Activated effector memory CD4-positive, alpha-beta T cell treated with Interleukin-2 at 50 U/mL for 16 hours (primary cell): Measurements from ENCODE around the gene FAM193A.
"Not testable (repeated sequence)": the region's sequence is repeated elsewhere in the genome, so short reads cannot be mapped to it uniquely, and the experiment has no call there.

ENCODE experiments used
- DNase-seq: peaks from one replicate; pipeline ENCODE4 v3.0.0-alpha.2; 2020

The FAM193A gene

DNA sequence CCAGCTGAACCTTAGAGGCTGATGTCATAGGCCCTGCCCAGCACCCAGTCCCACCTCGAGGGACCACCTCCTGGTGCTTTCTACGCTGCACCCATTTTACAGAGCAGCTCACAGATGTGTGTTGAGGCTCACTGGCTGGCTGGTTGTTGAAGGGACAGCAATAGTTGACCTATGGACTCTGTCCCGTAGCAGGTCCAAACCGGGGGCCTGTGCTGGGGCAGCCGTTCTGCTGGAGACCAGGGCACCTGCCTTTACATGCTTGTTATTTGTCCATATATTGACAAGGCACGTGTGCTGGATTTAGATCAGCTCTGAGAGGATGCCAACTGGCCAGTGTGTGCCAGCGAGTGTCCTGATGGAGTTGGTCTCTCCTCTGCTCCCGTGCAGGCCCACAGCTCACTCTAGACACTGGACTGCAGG, 161.6 kb downstream of the FAM193A start:
- no peak for DNase-seq

- no peak for DNase-seq
Measured at GRCh38 chr4:2698504-2698903, 162.1 kb downstream of the FAM193A start.

GRCh38 chr4:2698951-2699505, 162.6 kb downstream of the FAM193A start:
- DNase-seq = no peak

DNA sequence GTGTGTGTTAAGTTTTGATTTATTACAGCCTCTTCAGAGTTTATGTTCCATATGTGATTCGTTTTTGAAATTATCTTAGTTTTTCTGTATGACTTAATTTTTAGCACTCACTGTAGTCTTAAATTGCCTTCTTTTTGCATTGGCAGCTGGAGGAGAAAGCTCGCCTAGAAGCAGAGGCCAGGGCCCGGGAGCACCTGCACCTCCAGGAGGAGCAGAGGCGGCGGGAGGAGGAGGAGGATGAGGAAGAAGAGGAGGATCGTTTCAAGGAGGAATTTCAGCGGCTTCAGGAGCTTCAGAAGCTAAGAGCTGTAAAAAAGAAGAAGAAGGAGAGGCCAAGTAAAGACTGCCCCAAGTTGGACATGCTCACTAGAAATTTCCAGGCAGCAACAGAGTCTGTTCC, 163.1 kb downstream of the FAM193A start:
- DNase-seq = no peak

GRCh38 chr4:2700031-2700430, 163.6 kb downstream of the FAM193A start:
- no peak for DNase-seq

DNA sequence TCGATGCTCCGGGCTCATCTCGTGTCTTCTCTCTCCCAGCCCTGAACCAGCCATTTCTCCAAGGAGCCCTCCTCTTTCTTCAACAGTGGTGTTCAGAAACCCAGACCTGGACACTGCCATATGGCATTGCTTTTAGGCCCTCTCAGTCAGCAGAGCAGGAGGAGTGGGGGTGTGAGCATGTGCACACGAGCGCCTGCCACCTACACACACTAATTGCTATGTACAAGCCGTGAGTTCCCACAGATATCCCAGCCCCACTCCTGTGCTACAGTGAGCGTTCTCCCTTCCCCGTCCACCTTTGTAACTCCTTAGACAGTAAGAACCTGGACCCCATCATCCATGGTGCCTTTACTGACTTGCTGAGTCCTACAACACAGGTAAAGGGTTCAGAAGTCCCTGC, 165.9 kb downstream of the FAM193A start:
- DNase-seq = no peak

- DNase-seq = no peak
Measured at GRCh38 chr4:2702770-2703169, 166.3 kb downstream of the FAM193A start.

GRCh38 chr4:2712261-2712842, 175.9 kb downstream of the FAM193A start:
- no peak for DNase-seq

DNA sequence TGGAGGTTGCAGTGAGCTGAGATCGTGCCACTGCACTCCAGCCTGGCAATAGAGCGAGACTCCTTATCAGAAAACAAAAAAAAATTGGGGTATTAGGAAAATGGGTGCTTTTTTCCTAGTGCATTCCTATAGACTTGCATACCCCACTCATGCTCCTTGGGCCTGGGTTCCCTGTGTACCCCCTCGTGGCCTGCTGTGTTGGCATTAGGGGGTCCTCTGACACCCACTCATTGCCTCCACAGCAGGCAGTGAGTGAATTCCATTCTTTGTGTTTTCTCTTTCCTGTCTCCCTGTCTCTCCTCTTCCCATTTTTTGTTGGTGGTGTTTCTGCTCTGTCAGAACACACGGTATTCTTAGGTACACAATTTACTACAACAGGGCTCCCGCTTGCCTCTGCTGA, 176.9 kb downstream of the FAM193A start:
- no peak for DNase-seq

DNA sequence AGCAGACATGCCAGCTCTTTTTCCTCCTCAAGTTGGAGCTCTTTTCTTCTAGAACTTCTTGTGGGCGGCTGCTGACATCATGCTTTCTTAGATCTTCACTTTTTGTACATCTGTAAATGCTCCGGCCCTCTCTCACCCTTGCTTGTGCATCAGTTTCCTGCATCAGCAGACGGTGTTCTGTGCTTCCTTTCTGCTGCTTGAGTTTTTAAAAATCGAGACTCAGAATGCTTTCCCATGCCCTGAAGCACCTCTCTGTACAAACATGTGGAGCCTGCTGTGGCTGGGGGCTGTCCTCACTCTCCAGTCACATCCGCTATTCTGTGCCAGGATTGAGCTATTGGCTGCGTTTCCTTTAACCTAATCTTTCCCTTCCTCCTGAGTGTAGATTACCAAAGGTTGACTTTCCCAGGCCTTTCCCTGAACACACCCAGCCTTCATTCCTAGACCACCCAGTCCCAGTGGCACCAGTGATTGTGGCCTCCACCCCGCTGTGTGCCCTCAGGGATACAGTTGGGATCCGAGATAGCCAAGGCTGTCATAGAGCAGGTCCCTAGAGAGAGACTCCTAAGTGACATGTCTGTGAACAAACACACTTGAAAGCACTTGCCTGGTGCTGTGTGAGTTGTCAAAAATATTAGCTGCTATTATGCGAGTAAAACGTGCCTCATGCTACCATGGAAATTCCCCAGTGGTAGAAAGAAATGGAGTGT, 177.8 kb downstream of the FAM193A start:
- peak; percentile 6 for DNase-seq

DNA sequence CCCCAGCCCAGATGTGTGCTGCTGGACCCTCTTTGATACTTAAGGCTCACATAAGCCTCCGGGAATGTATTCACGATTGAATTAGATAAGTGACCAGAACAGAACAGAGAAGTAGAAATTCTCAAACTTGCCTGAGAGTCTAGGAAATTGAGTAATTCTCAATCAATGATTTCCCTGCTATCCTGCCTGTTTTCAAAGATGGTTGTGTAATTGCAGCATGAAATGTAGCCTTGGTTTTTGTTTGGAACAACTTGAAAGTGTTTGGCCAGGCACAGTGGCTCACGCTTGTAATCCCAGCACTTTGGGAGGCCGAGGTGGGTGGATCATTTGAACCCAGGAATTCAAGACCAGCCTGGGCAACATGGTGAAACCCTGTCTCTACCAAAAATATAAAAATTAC, 178.5 kb downstream of the FAM193A start:
- DNase-seq = no peak

DNA sequence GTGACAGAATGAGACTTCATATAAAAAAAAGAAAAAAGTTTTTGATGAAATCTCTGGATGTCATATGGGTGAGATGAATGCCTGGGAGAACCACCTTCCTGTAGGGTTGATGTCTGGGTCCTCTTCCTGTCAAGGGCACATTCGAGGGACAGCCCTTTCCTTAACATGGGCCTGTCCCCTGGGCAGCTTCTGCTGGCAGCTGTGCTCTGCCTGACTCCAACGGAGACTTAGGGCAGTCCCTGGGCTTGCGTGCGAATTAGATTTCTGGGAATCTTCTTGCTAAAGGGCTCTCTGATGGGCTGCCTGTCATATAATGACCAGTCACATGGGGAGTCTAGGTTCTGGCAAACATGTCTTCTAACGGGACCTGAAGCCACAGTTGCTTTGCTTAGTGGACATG, 179.0 kb downstream of the FAM193A start:
- DNase-seq = no peak

GRCh38 chr4:2716236-2716635, 179.8 kb downstream of the FAM193A start:
- no peak for DNase-seq

- DNase-seq = no peak
Measured at GRCh38 chr4:2721586-2721985, 185.1 kb downstream of the FAM193A start.

- no peak for DNase-seq
Measured at GRCh38 chr4:2722033-2722432, 185.6 kb downstream of the FAM193A start.

DNA sequence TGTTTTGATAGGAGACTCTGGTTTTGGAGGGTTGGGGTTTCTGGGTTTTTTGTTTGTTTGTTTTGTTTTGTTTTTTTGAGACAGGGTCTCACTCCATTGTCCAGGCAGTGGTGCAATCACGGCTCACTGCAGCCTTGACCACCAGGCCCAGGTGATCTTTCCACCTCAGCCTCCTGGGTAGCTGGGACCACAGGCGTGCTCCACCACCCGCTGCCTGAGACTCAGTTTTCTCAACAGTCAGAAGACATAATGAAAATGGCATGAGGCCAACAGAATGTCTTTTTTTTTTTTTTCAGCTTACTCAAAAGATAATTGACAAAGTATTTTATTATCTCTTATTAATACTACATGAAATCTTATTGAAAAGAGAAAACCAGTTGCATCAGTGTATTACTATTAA, 187.3 kb downstream of the FAM193A start:
- no peak for DNase-seq

GRCh38 chr4:2725380-2725779, 188.9 kb downstream of the FAM193A start:
- no peak for DNase-seq

DNA sequence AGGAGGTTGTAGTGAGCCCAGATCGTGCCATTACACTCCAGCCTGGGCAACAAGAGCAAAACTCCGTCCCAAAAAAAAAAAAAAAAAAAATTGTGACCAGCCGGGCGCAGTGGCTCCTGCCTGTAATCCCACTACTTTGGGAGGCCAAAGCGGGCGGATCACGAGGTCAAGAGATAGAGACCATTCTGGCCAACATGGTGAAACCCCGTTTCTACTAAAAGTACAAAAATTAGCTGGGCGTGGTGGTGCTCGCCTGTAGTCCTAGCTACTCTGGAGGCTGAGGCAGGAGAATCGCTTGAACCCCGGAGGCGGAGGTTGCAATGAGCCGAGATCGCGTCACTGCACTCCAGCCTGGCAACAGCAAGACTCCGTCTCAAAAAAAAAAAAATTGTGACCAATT, 190.4 kb downstream of the FAM193A start:
- not testable (repeated sequence) for DNase-seq

DNA sequence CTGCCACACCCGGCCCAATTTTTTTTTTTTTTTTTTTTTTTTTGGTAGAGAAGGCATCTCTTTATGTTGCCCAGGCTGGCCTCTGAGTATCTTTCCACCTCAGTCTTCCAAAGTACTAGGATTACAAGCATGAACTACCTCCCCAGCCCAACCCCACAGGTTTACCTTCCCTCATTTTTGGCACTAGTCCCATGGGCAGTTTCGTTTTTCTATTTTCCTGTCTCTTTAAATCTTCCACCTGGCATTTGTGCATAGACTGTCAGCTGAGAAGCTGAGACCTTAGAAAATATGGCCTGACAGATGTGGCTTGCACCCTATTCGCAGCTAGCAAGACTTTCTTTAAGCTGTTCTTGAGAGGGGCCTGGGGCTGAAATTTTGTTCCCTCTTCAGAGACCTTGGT, 191.8 kb downstream of the FAM193A start:
- DNase-seq = no peak

DNA sequence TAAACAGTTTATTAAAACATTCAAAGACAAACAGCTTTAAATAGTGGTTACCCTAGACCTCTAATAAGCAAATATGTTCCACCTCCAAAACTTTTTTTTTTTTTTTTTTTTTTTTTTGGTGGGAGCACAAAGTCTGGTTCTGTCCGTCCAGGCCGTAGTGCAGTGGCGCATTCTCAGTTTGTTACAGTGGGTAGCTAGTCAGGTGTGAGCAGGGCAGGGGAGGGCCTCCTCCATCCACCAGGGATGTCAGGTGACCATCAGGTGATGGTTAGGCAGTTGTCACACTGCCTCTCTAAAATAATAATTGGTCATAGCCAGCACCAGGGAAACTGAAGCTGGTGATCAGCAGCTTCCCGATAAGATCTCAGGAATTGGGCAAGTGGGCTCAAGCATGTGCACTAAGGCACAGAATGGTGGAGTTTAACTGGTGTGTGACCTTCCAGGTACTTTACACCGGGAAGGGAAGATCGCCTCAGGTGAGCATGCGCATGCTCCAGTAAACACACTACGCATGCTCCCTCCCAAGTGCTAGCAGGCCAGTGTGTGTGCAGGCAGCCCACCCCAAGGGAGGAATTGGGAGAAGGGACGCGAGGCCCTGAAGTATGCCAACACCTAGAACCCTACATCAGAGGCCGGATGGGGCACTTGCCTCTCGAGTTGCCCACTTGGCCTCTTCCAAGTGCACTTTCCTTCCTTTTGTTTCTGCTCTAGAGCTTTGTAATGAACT, 192.5 kb downstream of the FAM193A start:
- DNase-seq = no peak

DNA sequence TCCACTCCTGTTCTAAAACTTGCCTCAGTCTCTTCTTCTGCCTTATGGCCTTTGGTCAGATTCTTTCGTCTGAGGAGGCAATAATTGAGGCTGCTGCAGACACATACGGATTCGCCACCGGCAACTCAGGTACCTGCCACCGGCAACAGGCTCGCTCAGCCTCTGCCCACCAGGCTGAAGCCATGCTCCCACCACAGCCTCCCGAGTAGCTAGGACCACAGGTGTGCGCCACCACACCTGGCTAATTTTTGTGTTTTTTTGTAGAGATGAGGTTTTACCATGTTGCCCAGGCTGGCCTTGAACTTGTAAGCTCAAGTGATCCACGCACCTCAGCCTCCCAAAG, 193.1 kb downstream of the FAM193A start:
- no peak for DNase-seq

- no peak for DNase-seq
Measured at GRCh38 chr4:2731907-2732317, 195.5 kb downstream of the FAM193A start.

DNA sequence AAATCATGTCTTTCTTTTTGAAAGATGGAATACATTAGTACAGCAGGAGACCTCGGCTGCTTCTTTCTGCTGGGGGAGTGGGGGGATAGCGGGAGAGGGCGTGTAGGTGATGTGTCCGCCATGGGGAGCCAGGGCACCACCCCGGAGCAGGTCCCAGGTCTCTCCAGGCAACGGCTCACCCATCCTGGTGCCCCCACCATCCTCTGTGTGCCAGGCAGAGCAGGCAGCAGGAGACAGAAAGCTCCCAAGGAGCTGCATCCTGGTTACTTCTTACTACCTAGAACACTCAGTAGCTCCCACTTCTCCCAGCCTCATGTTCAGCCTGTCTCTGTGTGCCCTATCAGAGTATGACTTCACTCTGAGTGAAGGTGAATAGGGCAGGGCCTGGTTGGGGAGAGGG, 196.1 kb downstream of the FAM193A start:
- no peak for DNase-seq
